GM19043 (cell line): ENCODE data around the gene CSF2.

Source experiments
- ATAC-seq: cut with Tn5 transposase; IDR thresholded peaks from one replicate; pipeline ENCODE4 v1.9.1; 2021; ENCODE audit warnings: low read depth; ENCODE audit not compliant: unreplicated experiment

CSF2 gene

GRCh38 chr5:132067941-132068808 is 5.4 kb upstream of the CSF2 start:
- no peak for ATAC-seq

GRCh38 chr5:132069561-132069960 is 4.0 kb upstream of the CSF2 start:
- ATAC-seq: no peak

- ATAC-seq: no peak
Observed at GRCh38 chr5:132069994-132070393, 3.6 kb upstream of the CSF2 start.

- no peak for ATAC-seq
Observed at GRCh38 chr5:132070460-132071337, 2.9 kb upstream of the CSF2 start.

- no peak for ATAC-seq
Observed at GRCh38 chr5:132071338-132071707, 2.3 kb upstream of the CSF2 start.

- ATAC-seq: no peak
Observed at GRCh38 chr5:132072070-132072469, 1.5 kb upstream of the CSF2 start.

GRCh38 chr5:132072528-132072927 is 1.1 kb upstream of the CSF2 start:
- no peak for ATAC-seq

- ATAC-seq: no peak
Observed at GRCh38 chr5:132074091-132074771, 642 bp downstream of the CSF2 start.

- no peak for ATAC-seq
Observed at GRCh38 chr5:132074772-132075718, 1.5 kb downstream of the CSF2 start.

- ATAC-seq: no peak
Observed at GRCh38 chr5:132075719-132076077, 2.1 kb downstream of the CSF2 start.

- no peak for ATAC-seq
Observed at GRCh38 chr5:132076202-132076830, 2.7 kb downstream of the CSF2 start.

- ATAC-seq: no peak
Observed at GRCh38 chr5:132076983-132077382, 3.4 kb downstream of the CSF2 start.

GRCh38 chr5:132079081-132079480 is 5.5 kb downstream of the CSF2 start:
- no peak for ATAC-seq

GRCh38 chr5:132079619-132080018 is 6.0 kb downstream of the CSF2 start:
- ATAC-seq: no peak

- no peak for ATAC-seq
Observed at GRCh38 chr5:132080595-132080994, 7.0 kb downstream of the CSF2 start.

- ATAC-seq: no peak
Observed at GRCh38 chr5:132081458-132081857, 7.9 kb downstream of the CSF2 start.

GRCh38 chr5:132082329-132083023 is 8.9 kb downstream of the CSF2 start:
- no peak for ATAC-seq

- no peak for ATAC-seq
Observed at GRCh38 chr5:132083071-132083678, 9.6 kb downstream of the CSF2 start.

GRCh38 chr5:132085686-132086085 is 12.1 kb downstream of the CSF2 start:
- no peak for ATAC-seq
